GM12874 (cell line): ENCODE data around the gene TEX9.

Experiments used
- CTCF ChIP-seq: IDR thresholded peaks from 2 replicates; pipeline ENCODE4 v1.5.1; 2011; ENCODE audit warnings: low read depth, mild to moderate bottlenecking, control low read depth, low read length, moderate library complexity; ENCODE audit not compliant: insufficient read depth

Gene TEX9

GRCh38 chr15:56473017-56473416, 107.8 kb downstream of the TEX9 start:
- TF ChIP-seq CTCF, result no peak

GRCh38 chr15:56475351-56475750, 110.1 kb downstream of the TEX9 start:
- TF ChIP-seq CTCF, result no peak
